Small intestine (tissue), 7 donors: ENCODE measurements around the gene SNX25. TPM values are rescaled to one million over a fixed set of nuclear protein-coding genes. Genes with fewer than 3 reads are reported as not detected.

Source experiments
- DNase-seq, 2 donors: peaks; one replicate each; pipeline versions ENCODE4 v3.0.0 to v3.0.0-alpha.2; 2013
- FAIRE-seq: peaks from 2 replicates; lab custom pipeline; 2012; peaks lifted over from hg19 to GRCh38; lab: Jason Lieb, UNC
- H3K27ac ChIP-seq, 3 donors: one replicate each; pipeline ENCODE4 v1.5.1; 2013; ENCODE audit warnings: low read length in 2 of 3, mild to moderate bottlenecking in 2 of 3, control low read depth in 1 of 3, inconsistent platforms in 1 of 3, low read depth in 1 of 3, moderate library complexity in 1 of 3
- H3K27me3 ChIP-seq, 3 donors: one replicate each; pipeline ENCODE4 v1.6.1; 2013; ENCODE audit warnings: low read length in 3 of 3, inconsistent platforms in 1 of 3; ENCODE audit not compliant: control insufficient read depth in 3 of 3, insufficient read depth in 3 of 3
- H3K36me3 ChIP-seq, 3 donors: one replicate each; pipeline ENCODE4 v1.6.1; 2013; ENCODE audit warnings: low read length in 3 of 3, inconsistent platforms in 1 of 3, low read depth in 1 of 3, mild to moderate bottlenecking in 1 of 3, moderate library complexity in 1 of 3; ENCODE audit not compliant: control insufficient read depth in 3 of 3, insufficient read depth in 2 of 3
- H3K4me1 ChIP-seq, 3 donors: one replicate each; pipeline ENCODE4 v1.6.1; 2013; ENCODE audit warnings: low read length in 2 of 3, inconsistent platforms in 1 of 3, low read depth in 1 of 3, mild to moderate bottlenecking in 1 of 3, moderate library complexity in 1 of 3; ENCODE audit not compliant: control insufficient read depth in 3 of 3, insufficient read depth in 2 of 3
- H3K4me3 ChIP-seq, 3 donors: one replicate each; pipeline ENCODE4 v1.5.1; 2013; ENCODE audit warnings: low read length in 3 of 3, control low read depth in 1 of 3, inconsistent platforms in 1 of 3, low read depth in 1 of 3, mild to moderate bottlenecking in 1 of 3, moderate library complexity in 1 of 3
- H3K9me3 ChIP-seq, 2 donors: one replicate each; pipeline ENCODE4 v1.6.1; 2013; ENCODE audit warnings: low read depth in 1 of 2, low read length in 1 of 2; ENCODE audit not compliant: control insufficient read depth in 2 of 2, insufficient read depth in 1 of 2
- WGBS, 3 donors: extraction: QIAGEN DNeasy Blood & Tissue Kit; methylation state at CpG; one replicate each; pipeline ENCODE4 v1.1.7; 2013; 5-methylcytosine and 5-hydroxymethylcytosine counted together
- polyA plus RNA-seq, 4 donors: library from polyadenylated mRNA; stranded (reverse) in 3 of 4; unstranded in 1 of 4; fragments of 200-250 nt in 3 of 4; fragments of 120-200 nt in 1 of 4; gene quantifications; one replicate each; pipeline versions ENCODE4 v1.2.1 to v1.2.3, GENCODE V29; 2013
- donor health status: healthy with polysubstance abuse.
- donor health status: control.
- donor health status: control.
- donor health status: Bipolar disorder and iron deficiency.
- donor health status: healthy.

Gene SNX25
- polyA plus RNA-seq, 4 donors = 1.9 to 12.6 (median 3.7) TPM

DNA sequence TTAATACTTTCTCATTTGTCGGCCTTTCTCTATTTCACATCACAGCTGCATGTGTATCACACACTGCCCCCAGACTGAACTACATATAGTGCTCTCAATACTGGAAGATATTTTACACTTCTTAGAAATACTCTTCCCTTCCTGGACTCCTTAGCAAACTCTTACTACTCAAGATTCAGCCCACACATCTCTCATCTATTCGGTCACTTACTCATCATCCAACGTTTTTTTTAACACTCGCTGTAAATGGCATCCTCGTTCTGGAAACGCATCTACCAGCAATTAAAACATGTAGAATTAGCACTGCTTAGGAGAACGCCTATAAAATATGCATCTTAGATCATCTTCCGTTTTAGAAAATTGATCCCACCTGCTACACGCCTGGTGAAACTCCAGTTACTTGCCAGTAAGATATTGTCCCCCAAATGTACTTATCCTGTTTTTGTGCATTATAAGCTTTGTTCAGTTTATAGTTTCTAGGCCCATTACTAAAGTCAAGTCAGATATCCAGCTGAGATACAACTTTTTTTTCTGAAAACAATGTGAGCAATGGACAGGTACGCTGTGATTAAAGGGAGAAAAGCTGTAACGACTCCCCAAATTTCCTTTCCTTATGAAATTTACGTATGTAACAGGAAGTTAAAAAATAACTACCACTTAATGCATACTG lies 185.3 kb downstream of the SNX25 start:
- Histone ChIP-seq H3K9me3 (no peaks in the 10 kb centered on the region), H3K27ac (peak overlapping the region in 2 of 3 donors; percentile 1 to 100), H3K36me3 (no peaks in the 10 kb centered on the region), H3K4me3 (peak overlapping the region in 2 of 3 donors; percentile 19 to 83), H3K27me3 (no peaks in the 10 kb centered on the region), H3K4me1 (peaks cover 0 to 10% (median 0%) of the 10 kb centered on the region in 3 donors)
- 54 to 66% (median 60%) methylated on average over 12 of the region's 12 CpGs for WGBS, 3 donors
- FAIRE-seq (no peak), DNase-seq (peak; percentile 5 to 6)

DNA sequence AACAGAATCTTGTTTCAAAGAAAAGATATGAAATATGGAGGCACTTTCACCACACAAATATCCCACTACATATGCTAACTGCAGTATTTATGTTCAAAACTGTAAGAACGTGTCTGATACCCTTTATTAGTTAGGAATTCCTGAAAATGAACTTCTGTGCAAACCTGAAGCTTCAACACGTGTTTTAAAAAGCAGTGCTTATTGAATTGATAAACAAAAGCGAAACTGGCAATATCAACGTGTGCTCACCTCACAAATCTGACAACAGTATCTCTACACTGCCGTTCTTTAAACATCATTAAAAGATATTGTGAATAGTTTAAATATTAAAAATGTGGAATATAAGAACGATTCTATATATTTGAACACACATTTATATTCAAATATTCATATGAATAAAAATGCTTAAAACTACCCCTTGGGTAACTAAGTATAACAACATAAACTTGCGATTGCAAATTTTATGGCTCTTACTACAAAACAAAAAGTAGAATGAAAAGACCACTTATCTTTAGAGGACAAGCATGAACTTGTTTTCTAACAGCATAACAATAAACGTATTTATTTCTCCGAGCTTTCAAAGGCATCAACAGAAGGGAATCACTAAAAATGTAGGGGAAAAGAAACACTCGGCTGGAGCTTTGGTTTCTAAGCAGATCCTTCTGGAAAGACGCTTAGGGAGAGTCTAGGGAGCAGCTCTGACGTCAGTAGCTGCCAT lies 186.0 kb downstream of the SNX25 start, which contains the start of gene LRP2BP:
LRP2BP (minus strand) TSS at position 687 of the 718 bp plus-strand sequence. CDS start 17,738 bp downstream, outside the sequence.
- Histone ChIP-seq H3K27ac (peak within 1 kb of the TSS; percentile 100), H3K27me3 (no peaks in the 10 kb centered on the region), H3K4me3 (peak within 1 kb of the TSS; percentile 71 to 94 (median 83)), H3K4me1 (peaks cover 0 to 10% (median 0%) of the 10 kb centered on the region in 3 donors), H3K9me3 (no peaks in the 10 kb centered on the region), H3K36me3 (no peaks in the 10 kb centered on the region)
- peak; percentile 42 to 48 for DNase-seq
- no peak for FAIRE-seq
- WGBS, 3 donors = 1 to 5% (median 2%) methylated on average over 12 of the region's 12 CpGs

DNA sequence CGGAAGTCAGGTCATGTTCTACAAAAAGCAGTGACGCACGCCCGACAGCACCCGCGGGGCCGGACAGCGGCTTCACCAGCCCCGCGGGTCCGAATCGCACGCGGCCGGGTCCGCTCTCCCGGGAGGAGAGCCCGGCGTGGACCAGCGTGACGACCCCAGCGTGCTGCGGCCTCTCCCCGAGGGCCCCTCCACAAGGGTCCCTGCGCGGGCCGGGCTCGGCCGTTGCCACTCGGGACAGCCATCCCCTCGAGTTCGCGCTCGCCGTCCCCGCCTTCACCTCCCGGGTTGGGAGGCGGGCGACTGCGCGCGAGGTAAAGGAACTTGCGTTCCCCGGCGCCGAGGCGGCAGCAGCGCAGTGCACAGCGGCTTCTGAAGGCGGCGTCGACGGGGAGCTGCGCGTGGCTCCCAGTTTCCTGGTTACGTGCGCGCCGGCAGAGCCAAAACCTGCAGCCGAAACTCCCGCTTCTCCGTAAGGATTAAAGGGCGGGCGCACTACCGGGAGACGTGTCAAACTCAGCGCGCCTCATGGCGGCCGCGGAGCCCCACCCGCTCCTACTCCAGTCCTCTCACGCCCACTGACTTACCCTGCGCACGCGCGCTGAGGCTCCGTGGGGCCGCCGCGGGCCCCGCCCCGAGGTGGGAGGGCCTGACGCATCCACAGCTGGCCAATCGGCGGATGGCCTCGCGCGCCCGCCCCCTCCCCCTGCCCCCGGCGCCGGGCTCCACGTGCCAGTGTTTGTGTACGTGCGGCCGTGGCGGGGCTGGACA lies 186.7 kb downstream of the SNX25 start:
- H3K36me3 ChIP-seq = no peaks in the 10 kb centered on the region
- no peaks in the 10 kb centered on the region for H3K9me3 ChIP-seq
- peaks cover 0 to 10% (median 0%) of the 10 kb centered on the region in 3 donors for H3K4me1 ChIP-seq
- H3K27me3 ChIP-seq = no peaks in the 10 kb centered on the region
- 0 to 1% (median 0%) methylated on average over 74 to 98 of the region's 98 CpGs for WGBS, 3 donors
- DNase-seq (peak; percentile 99), FAIRE-seq (no peak)
- H3K4me3 ChIP-seq = peak overlapping the region; percentile 71 to 94 (median 83)
- H3K27ac ChIP-seq = peak overlapping the region; percentile 100

DNA sequence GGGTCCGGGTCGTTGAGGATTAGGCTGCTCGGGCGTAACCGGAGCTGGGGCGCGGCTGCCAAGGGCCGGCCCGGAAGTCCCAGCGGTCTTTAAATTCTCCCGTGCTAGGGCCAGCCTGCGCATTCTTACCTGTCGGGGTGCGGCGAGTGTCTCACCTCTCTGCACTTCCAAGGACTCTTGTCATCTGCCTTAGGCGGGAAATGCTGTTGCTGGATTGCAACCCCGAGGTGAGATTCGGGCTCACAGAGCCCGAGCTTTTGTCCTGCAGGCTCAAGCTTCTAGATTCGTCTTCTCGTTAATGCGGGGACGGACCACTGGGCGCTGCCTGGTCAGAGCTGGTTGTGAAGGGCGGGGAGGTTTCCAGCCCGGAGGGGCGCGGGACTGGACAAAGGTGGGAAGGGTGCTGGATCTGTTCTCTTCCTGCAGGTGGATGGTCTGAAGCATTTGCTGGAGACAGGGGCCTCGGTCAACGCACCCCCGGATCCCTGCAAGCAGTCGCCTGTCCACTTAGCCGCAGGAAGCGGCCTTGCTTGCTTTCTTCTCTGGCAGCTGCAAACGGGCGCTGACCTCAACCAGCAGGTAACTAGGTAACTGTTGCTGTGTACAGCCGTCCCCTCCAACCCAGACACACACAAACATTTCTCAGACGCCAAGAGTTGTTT lies 187.5 kb downstream of the SNX25 start, which contains the start of gene ANKRD37:
ANKRD37 (plus strand) TSS at position 118 of the 662 bp plus-strand sequence; CDS start at position 201, 83 bp downstream.
- peaks cover 0 to 10% (median 0%) of the 10 kb centered on the region in 3 donors for H3K4me1 ChIP-seq
- H3K4me3 ChIP-seq = peak within 1 kb of the TSS; percentile 71 to 94 (median 83)
- no peak for FAIRE-seq
- H3K9me3 ChIP-seq = no peaks in the 10 kb centered on the region
- H3K36me3 ChIP-seq = peaks cover 0 to 3% (median 2%) of the 10 kb centered on the region in 3 donors
- peak within 1 kb of the TSS; percentile 100 for H3K27ac ChIP-seq
- peak; percentile 60 to 78 for DNase-seq
- no peaks in the 10 kb centered on the region for H3K27me3 ChIP-seq
- 3 to 10% (median 9%) methylated on average over 36 to 38 of the region's 38 CpGs for WGBS, 3 donors

DNA sequence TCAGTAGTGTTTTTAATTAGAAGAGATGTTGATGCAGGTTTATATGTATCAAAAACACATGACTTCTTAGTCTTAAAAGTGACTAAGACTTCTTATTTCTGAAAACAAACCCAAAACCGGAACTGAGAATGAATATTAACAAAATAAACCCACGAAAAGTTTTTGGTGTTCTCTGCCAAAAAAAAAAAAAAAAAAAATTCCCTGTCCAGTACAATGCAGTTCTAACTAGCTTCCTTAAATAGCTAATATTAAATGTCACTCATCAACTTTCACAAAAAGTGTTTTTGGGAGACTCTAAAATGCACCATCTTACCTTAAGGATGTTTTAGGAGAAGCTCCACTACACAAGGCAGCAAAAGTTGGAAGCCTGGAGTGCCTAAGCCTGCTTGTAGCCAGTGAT lies 189.2 kb downstream of the SNX25 start:
- FAIRE-seq (peak; percentile 5), DNase-seq (no peak)
- Histone ChIP-seq H3K27ac (peak overlapping the region in 1 of 3 donors; percentile 36), H3K9me3 (no peaks in the 10 kb centered on the region), H3K4me3 (no peak overlapping the region), H3K27me3 (no peaks in the 10 kb centered on the region), H3K4me1 (peaks cover 0 to 10% (median 0%) of the 10 kb centered on the region in 3 donors), H3K36me3 (peaks cover 0 to 8% (median 7%) of the 10 kb centered on the region in 3 donors)
- WGBS, 3 donors = 39 to 78% (median 73%) methylated on average over 2 of the region's 2 CpGs

DNA sequence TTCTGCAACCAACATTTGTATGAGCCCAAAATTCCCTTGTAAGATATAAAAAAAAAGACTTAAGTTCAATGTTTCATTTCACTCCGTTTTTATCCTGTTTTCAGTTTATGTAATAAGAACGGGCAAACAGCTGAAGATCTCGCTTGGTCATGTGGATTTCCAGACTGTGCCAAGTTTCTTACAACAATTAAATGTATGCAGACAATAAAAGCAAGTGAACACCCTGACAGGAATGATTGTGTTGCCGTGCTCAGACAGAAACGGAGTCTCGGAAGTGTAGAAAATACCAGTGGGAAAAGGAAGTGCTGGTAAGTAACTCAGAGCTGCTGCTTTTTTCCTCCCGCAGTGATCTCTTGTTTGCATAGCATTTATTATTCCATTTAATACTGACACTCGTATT lies 190.1 kb downstream of the SNX25 start:
- Histone ChIP-seq H3K4me1 (peaks cover 0 to 10% (median 0%) of the 10 kb centered on the region in 3 donors), H3K27me3 (no peaks in the 10 kb centered on the region), H3K4me3 (no peak overlapping the region), H3K9me3 (no peaks in the 10 kb centered on the region), H3K36me3 (peaks cover 0 to 14% (median 7%) of the 10 kb centered on the region in 3 donors), H3K27ac (no peak overlapping the region)
- DNase-seq = no peak
- WGBS, 3 donors = 77 to 88% (median 82%) methylated on average over 8 of the region's 8 CpGs
- no peak for FAIRE-seq

DNA sequence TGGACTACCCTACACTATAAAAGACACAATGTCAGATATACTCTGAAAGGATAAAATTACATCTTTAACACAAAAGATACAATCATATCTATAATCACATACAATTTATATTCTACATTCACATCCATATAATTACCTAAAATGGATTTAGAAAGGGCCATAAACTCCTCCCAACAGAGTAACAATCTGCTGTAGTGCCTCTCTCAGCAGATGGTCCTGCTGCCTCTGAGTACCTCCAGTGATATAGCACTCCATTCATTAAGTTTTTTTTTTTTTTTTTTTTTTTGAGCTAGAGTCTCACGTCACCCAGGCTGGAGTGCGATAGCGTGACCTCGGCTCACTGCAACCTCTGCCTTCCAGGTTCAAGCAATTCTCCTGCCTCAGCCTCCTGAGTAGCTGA lies 194.6 kb downstream of the SNX25 start:
- no peak for DNase-seq
- no peaks in the 10 kb centered on the region for H3K27me3 ChIP-seq
- WGBS, 3 donors = 97 to 98% (median 97%) methylated on average over 4 of the region's 4 CpGs
- no peaks in the 10 kb centered on the region for H3K9me3 ChIP-seq
- no peak overlapping the region for H3K27ac ChIP-seq
- no peak overlapping the region for H3K4me3 ChIP-seq
- peaks cover 0 to 28% (median 7%) of the 10 kb centered on the region in 3 donors for H3K36me3 ChIP-seq
- H3K4me1 ChIP-seq = no peaks in the 10 kb centered on the region
- no peak for FAIRE-seq
